Aorta (tissue), 5 donors: Measurements from ENCODE around the gene OSBPL10. TPM values are rescaled to one million over a fixed set of nuclear protein-coding genes. Genes with fewer than 3 reads are reported as not detected.

Experiments used
- ATAC-seq: fragments of 200-7000 bp; cut with Tn5 transposase; one replicate; pipeline ENCODE4 v1.9.1; 2022; ENCODE audit warnings: moderate library complexity; ENCODE audit not compliant: low FRiP score
- DNase-seq, 2 donors: peaks; one replicate each; pipeline ENCODE4 v3.0.0-alpha.2; 2020
- H3K27ac ChIP-seq, 2 donors: one replicate each; pipeline ENCODE4 v1.5.1; 2013; ENCODE audit warnings: low read length in 2 of 2, mild to moderate bottlenecking in 2 of 2, moderate library complexity in 2 of 2, control low read depth in 1 of 2, inconsistent platforms in 1 of 2, low read depth in 1 of 2
- H3K27me3 ChIP-seq, 2 donors: one replicate each; pipeline ENCODE4 v1.6.1; 2013; ENCODE audit warnings: control low read depth in 1 of 2, low read length in 1 of 2, mild to moderate bottlenecking in 1 of 2, moderate library complexity in 1 of 2; ENCODE audit not compliant: insufficient read depth in 2 of 2, control insufficient read depth in 1 of 2
- H3K36me3 ChIP-seq, 2 donors: one replicate each; pipeline ENCODE4 v1.6.1; 2013; ENCODE audit warnings: control low read depth in 1 of 2, low read length in 1 of 2, mild to moderate bottlenecking in 1 of 2; ENCODE audit not compliant: insufficient read depth in 2 of 2, control insufficient read depth in 1 of 2
- H3K4me1 ChIP-seq, 2 donors: one replicate each; pipeline ENCODE4 v1.6.1; 2013; ENCODE audit warnings: low read length in 2 of 2, control low read depth in 1 of 2, mild to moderate bottlenecking in 1 of 2, moderate library complexity in 1 of 2; ENCODE audit not compliant: insufficient read depth in 2 of 2, control insufficient read depth in 1 of 2
- H3K4me3 ChIP-seq, 2 donors: one replicate each; pipeline ENCODE4 v1.5.1; 2013; ENCODE audit warnings: low read length in 2 of 2, control low read depth in 1 of 2, mild to moderate bottlenecking in 1 of 2
- H3K9me3 ChIP-seq: one replicate; pipeline ENCODE4 v1.6.1; 2013; ENCODE audit warnings: mild to moderate bottlenecking, low read length; ENCODE audit not compliant: control insufficient read depth
- WGBS, 2 donors: extraction: QIAGEN DNeasy Blood & Tissue Kit; methylation state at CpG; one replicate each; pipeline ENCODE4 v1.1.7; 2013; 5-methylcytosine and 5-hydroxymethylcytosine counted together
- intact Hi-C, 2 donors: fragments of 100-400 bp; cut with DNase I; formaldehyde crosslinking; loops; one replicate each; pipeline versions ENCODE4 v1.14.2 to v1.15.0; 2022
- polyA plus RNA-seq, 2 donors: library from polyadenylated mRNA; stranded (reverse); fragments of 200-250 nt; gene quantifications; one replicate each; pipeline ENCODE4 v1.2.3, GENCODE V29; 2013
- total RNA-seq, 2 donors: library from RNA; stranded (reverse); fragmentation: NEBNext Ultra II Directional; extraction: Animal tissue kit (Norgen Biotek cat#: 25700); gene quantifications; one replicate each; pipeline ENCODE4 v1.2.1, GENCODE V29; 2021
- donor health status: healthy with polysubstance abuse.
- donor health status: Bipolar disorder and iron deficiency.
- donor health status: DM: no; HTN: no; CAD: no.
- donor health status: DM: no; HTN: no; CAD: no.
- donor health status: DM: yes; HTN: yes; CAD: no.

The OSBPL10 gene
- total and polyA plus RNA-seq, 4 donors, result 3.1 to 47.9 (median 17.4) TPM

DNA sequence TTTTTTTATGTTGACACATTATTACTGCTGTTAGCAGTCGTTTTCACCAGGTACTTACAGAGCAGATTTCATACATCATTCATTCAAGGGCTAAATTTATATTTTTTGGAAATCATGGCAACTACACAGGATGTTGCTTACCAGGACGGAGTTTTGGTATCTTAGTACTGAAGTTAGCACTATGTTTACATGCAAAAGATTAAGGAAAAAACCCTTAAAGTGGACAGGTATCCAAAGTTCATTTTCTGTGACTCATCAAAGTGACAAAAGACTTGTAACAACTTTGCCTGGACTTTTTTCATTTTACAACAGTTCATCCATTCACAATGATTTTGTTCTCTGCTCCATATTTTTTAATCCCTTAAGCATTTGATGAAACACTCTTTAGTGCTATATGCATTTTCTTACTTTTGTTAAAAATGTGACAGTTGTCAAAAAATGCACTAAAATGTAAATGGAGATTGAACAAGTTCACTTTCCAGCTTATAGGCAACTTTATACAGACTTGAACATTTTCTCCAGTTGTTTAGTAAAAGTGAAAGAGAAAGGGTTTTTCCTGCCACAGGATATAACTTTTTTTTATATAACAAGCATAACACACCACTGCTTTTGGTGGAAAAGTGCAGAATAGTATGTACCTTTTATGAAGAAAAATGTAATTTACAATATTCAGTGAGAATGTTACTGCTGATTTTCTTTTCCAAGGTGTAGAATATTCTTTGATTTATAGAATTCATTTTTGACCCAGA lies 344.2 kb downstream of the OSBPL10 start:
- no peak for DNase-seq
- Histone ChIP-seq H3K27me3 (no peaks in the 10 kb centered on the region), H3K36me3 (no peaks in the 10 kb centered on the region), H3K4me3 (no peak overlapping the region), H3K4me1 (no peaks in the 10 kb centered on the region), H3K9me3 (no peaks in the 10 kb centered on the region), H3K27ac (no peak overlapping the region)
- WGBS, 2 donors, result 59 to 60% methylated on average over 2 of the region's 2 CpGs
- no peak for ATAC-seq
- intact Hi-C loops, result no loop called here

DNA sequence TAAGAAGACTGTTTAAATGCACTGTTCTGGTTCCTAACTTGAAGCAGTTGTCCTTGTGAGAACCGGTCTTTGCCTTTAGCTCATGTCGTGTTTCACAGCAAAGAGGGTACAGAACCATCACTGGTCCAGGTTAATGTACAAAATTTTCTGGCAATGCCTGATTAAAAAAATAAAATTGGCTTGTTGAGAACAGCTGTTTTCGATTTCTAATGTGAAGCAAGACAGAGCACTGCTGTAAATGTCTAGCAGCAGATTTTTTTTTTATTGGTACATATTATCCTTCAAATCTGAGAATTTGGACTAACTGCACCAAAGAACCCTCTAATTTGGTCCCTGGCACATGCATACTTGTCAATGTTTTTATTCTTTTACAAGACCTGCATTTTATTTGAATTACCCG lies 345.0 kb downstream of the OSBPL10 start:
- Histone ChIP-seq H3K27ac (no peak overlapping the region), H3K4me1 (no peaks in the 10 kb centered on the region), H3K27me3 (no peaks in the 10 kb centered on the region), H3K4me3 (no peak overlapping the region), H3K9me3 (no peaks in the 10 kb centered on the region), H3K36me3 (no peaks in the 10 kb centered on the region)
- 59 to 66% methylated on average over 4 of the region's 4 CpGs for WGBS, 2 donors
- no peak for DNase-seq
- ATAC-seq, result no peak
- intact Hi-C loops, result no loop called here

DNA sequence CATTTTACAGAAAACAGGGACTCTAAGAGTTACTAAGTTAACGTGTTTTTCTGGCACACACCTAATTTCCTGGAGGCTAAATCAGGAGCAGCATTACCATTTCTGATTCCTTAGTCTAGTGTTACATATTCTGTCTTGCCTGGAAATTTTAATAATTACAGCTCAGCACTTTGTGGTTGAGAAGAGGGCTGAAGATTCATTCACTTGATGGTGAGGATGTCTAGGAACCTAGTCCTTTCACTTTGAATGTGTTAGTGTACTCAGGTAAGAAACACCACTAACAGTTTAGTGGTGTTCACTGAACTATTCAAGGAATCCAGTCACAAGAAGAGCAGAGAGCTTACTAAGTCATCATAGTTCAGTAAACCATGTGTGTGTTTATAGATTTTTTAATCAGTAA lies 345.5 kb downstream of the OSBPL10 start:
- intact Hi-C loops, result no loop called here
- Histone ChIP-seq H3K9me3 (no peaks in the 10 kb centered on the region), H3K4me3 (no peak overlapping the region), H3K36me3 (no peaks in the 10 kb centered on the region), H3K4me1 (no peaks in the 10 kb centered on the region), H3K27ac (no peak overlapping the region), H3K27me3 (no peaks in the 10 kb centered on the region)
- ATAC-seq (no peak), DNase-seq (no peak)
- WGBS, 2 donors, result 5 to 7% methylated on average over 1 of the region's 1 CpG

DNA sequence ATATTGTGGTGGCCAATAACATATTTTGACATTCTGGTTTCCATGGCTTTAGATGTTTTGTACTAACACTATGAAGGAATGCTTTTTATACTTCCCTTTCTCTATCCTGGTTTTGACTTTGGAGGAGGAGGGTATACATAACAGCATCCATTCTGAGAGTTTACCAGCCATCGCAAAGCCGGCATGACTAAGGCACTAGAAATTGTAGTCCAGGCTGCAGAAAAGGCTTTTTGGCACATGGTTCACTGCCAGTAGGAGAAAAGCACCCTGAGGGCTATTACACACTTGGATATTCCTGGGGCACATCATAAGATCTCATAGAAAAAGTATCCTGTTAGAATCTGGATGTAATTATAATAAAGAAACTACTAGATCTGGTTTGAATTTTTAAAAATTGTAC lies 346.6 kb downstream of the OSBPL10 start:
- intact Hi-C loops, result no loop called here
- no peak overlapping the region for H3K4me3 ChIP-seq
- H3K36me3 ChIP-seq, result no peaks in the 10 kb centered on the region
- no peaks in the 10 kb centered on the region for H3K27me3 ChIP-seq
- H3K27ac ChIP-seq, result no peak overlapping the region
- WGBS, 2 donors, result 18 to 19% methylated on average over 2 of the region's 2 CpGs
- DNase-seq (no peak), ATAC-seq (no peak)
- no peaks in the 10 kb centered on the region for H3K9me3 ChIP-seq
- no peaks in the 10 kb centered on the region for H3K4me1 ChIP-seq

DNA sequence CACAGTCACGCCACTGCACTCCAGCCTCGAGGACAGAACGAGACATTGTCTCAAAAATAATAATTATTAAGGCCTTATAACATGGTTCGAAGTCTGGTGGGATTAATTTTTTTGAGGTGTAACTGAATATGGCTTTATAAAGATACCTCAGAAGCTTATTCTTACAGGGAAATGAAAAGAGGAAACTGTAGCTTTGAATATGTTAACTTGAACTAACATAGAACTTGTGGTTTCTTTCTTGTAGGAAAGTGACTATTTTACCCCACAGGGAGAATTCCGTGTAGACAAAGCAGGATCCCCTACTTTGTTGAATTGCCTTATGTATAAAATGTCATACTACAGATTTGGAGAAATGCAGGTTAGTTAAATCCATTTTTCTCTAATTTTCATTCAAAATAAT lies 352.0 kb downstream of the OSBPL10 start:
- no peaks in the 10 kb centered on the region for H3K27me3 ChIP-seq
- intact Hi-C loops, result no loop called here
- ATAC-seq, result no peak
- DNase-seq, result no peak
- 93% methylated on average over 5 of the region's 5 CpGs for WGBS, 2 donors
- H3K27ac ChIP-seq, result no peak overlapping the region
- no peaks in the 10 kb centered on the region for H3K9me3 ChIP-seq
- no peak overlapping the region for H3K4me3 ChIP-seq
- H3K4me1 ChIP-seq, result no peaks in the 10 kb centered on the region
- H3K36me3 ChIP-seq, result peaks cover 3% of the 10 kb centered on the region in 2 donors

DNA sequence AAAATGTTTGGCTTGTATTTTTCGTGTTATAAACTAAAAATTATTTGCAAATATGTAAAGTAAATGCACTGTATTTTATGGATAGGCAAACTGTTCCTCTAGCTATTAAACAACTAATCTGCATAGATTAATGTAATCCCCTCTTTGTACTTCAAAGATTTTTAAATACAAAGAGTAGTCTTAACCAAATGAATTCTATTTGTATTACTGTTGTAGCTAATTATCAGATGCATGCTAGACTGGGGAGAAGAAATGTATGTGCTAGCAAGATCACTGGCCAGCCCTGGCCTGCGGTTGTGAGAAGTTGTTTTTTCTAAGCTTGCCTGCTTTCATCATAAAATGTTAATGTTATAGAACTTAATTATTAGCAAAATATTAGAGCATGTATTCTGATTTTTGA lies 355.7 kb downstream of the OSBPL10 start:
- Histone ChIP-seq H3K27me3 (no peaks in the 10 kb centered on the region), H3K36me3 (peaks cover 3 to 6% of the 10 kb centered on the region in 2 donors), H3K9me3 (no peaks in the 10 kb centered on the region), H3K4me3 (no peak overlapping the region), H3K27ac (no peak overlapping the region), H3K4me1 (no peaks in the 10 kb centered on the region)
- DNase-seq, result no peak
- 83 to 91% methylated on average over 2 of the region's 2 CpGs for WGBS, 2 donors
- intact Hi-C loops, result no loop called here
- ATAC-seq, result no peak

DNA sequence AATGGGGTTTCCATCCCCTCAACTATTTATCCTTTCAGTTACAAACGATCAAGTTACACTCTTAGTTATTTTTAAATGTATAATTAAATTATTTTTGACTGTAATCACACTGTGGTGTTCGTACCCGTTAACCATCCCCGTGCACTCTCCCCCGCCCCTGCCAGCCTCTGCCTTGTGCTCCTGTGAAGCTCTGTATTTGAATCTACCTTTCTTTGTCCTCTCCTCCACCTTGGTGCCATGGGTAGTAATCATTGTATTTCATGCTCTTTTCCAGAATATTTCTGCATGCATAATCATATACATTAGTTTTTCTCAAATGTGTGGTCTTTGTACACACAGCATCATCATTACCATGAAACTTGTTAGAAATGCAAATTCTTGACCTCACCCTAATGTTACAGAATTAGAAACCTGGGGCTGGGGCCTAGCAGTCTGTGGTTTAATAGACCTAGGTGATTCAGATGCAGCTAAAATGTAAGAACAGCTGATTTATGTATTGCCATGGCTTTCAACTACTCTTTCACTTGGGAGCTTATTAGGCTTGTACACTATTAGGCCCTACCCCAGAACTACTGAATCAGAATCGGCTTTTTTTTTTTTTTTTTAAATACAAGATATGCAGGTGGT lies 356.9 kb downstream of the OSBPL10 start:
- DNase-seq, result no peak
- Histone ChIP-seq H3K9me3 (no peaks in the 10 kb centered on the region), H3K27me3 (no peaks in the 10 kb centered on the region), H3K27ac (no peak overlapping the region), H3K36me3 (peaks cover 3 to 6% of the 10 kb centered on the region in 2 donors), H3K4me3 (no peak overlapping the region), H3K4me1 (no peaks in the 10 kb centered on the region)
- 90 to 92% methylated on average over 6 of the region's 6 CpGs for WGBS, 2 donors
- ATAC-seq, result no peak
- intact Hi-C loops, result no loop called here

DNA sequence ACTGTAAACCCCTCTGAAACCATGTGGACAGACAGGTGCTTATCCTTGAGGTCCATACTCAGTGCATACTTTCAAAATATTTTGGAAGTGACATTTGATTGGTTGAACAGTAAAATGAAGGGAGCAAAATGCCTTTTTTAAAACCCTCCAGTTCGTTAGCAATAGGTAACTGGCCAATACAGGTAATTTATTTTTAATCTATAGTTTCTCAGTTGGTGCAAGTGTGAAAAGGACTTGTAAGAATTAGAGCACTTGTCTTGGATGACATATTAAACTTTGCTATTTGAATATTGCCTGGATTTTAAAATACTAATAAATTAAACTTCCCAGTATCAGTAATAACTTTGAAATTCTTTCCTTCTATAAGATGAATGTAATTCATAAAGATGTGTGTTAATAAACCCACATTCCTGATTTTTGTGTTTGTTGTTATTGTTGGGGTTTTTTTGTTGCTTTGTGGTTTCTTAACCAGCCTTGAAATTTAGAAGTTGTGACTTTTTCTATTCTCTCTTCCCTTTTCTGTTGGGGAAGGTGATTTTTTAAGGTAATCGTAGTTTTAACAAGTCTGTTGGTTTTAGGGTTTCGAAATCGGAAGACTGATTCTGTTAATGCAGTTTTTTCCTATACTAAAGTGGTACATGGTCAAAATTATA lies 358.3 kb downstream of the OSBPL10 start:
- H3K36me3 ChIP-seq, result peaks cover 3 to 6% of the 10 kb centered on the region in 2 donors
- no peak for ATAC-seq
- intact Hi-C loops, result no loop called here
- H3K4me3 ChIP-seq, result no peak overlapping the region
- DNase-seq, result no peak
- no peaks in the 10 kb centered on the region for H3K9me3 ChIP-seq
- no peaks in the 10 kb centered on the region for H3K27me3 ChIP-seq
- WGBS, 2 donors, result 83 to 95% methylated on average over 4 of the region's 4 CpGs
- H3K4me1 ChIP-seq, result no peaks in the 10 kb centered on the region
- H3K27ac ChIP-seq, result no peak overlapping the region

DNA sequence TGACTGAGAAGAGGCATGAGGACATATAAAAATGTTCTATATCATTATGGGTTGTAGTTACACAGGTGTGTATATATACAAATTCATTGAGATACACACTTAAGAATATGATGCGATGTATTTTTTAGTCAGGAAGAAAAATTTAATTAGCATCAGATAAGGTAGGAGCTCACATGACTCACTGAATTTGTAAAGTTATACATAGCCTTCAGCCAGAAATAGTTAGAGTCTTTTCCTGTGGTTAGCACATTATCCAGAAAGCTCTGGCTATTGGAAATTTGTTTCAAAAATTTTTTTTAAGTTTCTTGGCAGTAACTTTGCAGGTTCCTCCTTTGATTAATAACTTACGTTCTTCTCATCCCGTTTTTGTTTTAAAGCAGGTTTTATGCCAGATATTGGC lies 359.7 kb downstream of the OSBPL10 start:
- Histone ChIP-seq H3K4me1 (no peaks in the 10 kb centered on the region), H3K36me3 (peaks cover 0 to 3% of the 10 kb centered on the region in 2 donors), H3K4me3 (no peak overlapping the region), H3K9me3 (no peaks in the 10 kb centered on the region), H3K27ac (no peak overlapping the region), H3K27me3 (no peaks in the 10 kb centered on the region)
- ATAC-seq (no peak), DNase-seq (no peak)
- 75 to 80% methylated on average over 3 of the region's 3 CpGs for WGBS, 2 donors
- intact Hi-C loops, result no loop called here
